Tibial nerve (tissue), 4 donors: ENCODE results near the gene THEM5. TPM values are rescaled to one million over a fixed set of nuclear protein-coding genes. Genes with fewer than 3 reads are reported as not detected.
"Not testable (repeated sequence)": the region's sequence is repeated elsewhere in the genome, so short reads cannot be mapped to it uniquely, and the experiment has no call there.

Source experiments
- DNase-seq, 2 donors: peaks; one replicate each; pipeline ENCODE4 v3.0.0-alpha.2; 2019; ENCODE audit warnings: low spot score in 2 of 2
- H3K27ac ChIP-seq, 4 donors: fragments of 200-600 bp; sonication (generic) in 3 of 4; one replicate each; pipeline ENCODE4 v1.5.1; 2017 to 2019; ENCODE audit warnings: mild to moderate bottlenecking in 1 of 4
- H3K27me3 ChIP-seq, 2 donors: fragments of 200-600 bp; sonication (generic) in 1 of 2; one replicate each; pipeline versions ENCODE4 v1.5.1 to v1.6.0; 2017 to 2019
- H3K36me3 ChIP-seq, 3 donors: fragments of 200-600 bp; sonication (generic); one replicate each; pipeline ENCODE4 v1.5.1; 2018 to 2019
- H3K4me1 ChIP-seq, 4 donors: fragments of 200-600 bp; sonication (generic) in 3 of 4; one replicate each; pipeline ENCODE4 v1.5.1; 2017 to 2019
- H3K4me3 ChIP-seq, 4 donors: fragments of 200-600 bp; sonication (generic) in 3 of 4; one replicate each; pipeline ENCODE4 v1.5.1; 2017 to 2019; ENCODE audit warnings: mild to moderate bottlenecking in 1 of 4, moderate library complexity in 1 of 4
- H3K9me3 ChIP-seq, 4 donors: fragments of 200-600 bp; sonication (generic) in 3 of 4; one replicate each; pipeline ENCODE4 v1.5.1; 2017 to 2019
- CTCF ChIP-seq, 5 experiments: fragments of 200-600 bp in 3 of 5; fragments of 450-650 bp in 2 of 5; sonication (generic) in 3 of 5; IDR thresholded peaks; one replicate each; pipeline ENCODE4 v1.5.1; 2016 to 2019; ENCODE audit warnings: antibody characterized with exemption in 5 of 5, mild to moderate bottlenecking in 3 of 5, moderate library complexity in 2 of 5
- EP300 ChIP-seq, 2 donors: sonication (generic); formaldehyde crosslinking; IDR thresholded peaks; one replicate each; pipeline ENCODE4 v1.6.1; 2017; ENCODE audit warnings: antibody characterized with exemption in 2 of 2, mild to moderate bottlenecking in 1 of 2
- POLR2A ChIP-seq, 2 donors: fragments of 450-650 bp; IDR thresholded peaks; one replicate each; pipeline ENCODE4 v1.6.1; 2017; ENCODE audit warnings: antibody characterized with exemption in 2 of 2, mild to moderate bottlenecking in 2 of 2, moderate library complexity in 2 of 2
- WGBS, 2 donors: methylation state at CpG; one replicate each; pipeline ENCODE4 v1.1.5; 2018; 5-methylcytosine and 5-hydroxymethylcytosine counted together
- total RNA-seq, 4 donors: library from RNA; depleted of rRNA; stranded (reverse); fragments of >200 nt; gene quantifications; one replicate each; pipeline ENCODE4 v1.1.0, GENCODE V29; 2016

The THEM5 gene
- total RNA-seq, 4 donors from 2014 or later = not detected

- TF ChIP-seq CTCF (IDR thresholded peaks at IDR 0.05) (no peak), EP300 (IDR thresholded peaks at IDR 0.05) (no peak), POLR2A (IDR thresholded peaks at IDR 0.05) (no peak)
- no peak overlapping the region for H3K27ac ChIP-seq
- peaks cover 0 to 42% (median 0%) of the 10 kb centered on the region in 3 donors for H3K36me3 ChIP-seq
- DNase-seq = no peak
- 89 to 93% methylated on average over 1 of the region's 1 CpG for WGBS, 2 donors
- H3K9me3 ChIP-seq = no peaks in the 10 kb centered on the region
- no peaks in the 10 kb centered on the region for H3K27me3 ChIP-seq
- H3K4me3 ChIP-seq = no peak overlapping the region
- H3K4me1 ChIP-seq = no peaks in the 10 kb centered on the region
These were observed 22.0 kb upstream of the THEM5 start for GRCh38 chr1:151875419-151876097.

DNA sequence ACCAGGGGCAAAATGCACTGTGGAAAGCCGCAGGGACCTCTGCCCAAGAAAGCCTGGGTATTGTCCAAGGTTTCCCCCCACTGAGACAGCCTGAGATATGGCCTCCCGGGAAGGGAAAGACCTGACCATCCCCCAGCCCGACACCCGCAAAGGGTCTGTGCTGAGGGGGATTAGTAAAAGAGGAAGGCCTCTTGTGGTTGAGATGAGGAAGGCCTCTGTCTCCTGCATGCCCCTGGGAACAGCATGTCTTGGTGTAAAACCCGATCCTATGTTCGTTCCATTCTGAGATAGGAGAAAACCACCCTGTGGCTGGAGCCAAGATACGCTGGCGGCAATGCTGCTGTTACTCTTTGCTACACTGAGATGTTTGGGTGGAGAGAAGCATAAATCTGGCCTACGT is 19.3 kb upstream of the THEM5 start:
- not testable (repeated sequence) for H3K9me3 ChIP-seq, H3K27me3 ChIP-seq, DNase-seq, H3K27ac ChIP-seq, H3K4me3 ChIP-seq, H3K4me1 ChIP-seq
- H3K36me3 ChIP-seq = peaks cover 0 to 29% (median 0%) of the 10 kb centered on the region in 3 donors
- WGBS, 2 donors = 70% methylated on average over 9 of the region's 9 CpGs

DNA sequence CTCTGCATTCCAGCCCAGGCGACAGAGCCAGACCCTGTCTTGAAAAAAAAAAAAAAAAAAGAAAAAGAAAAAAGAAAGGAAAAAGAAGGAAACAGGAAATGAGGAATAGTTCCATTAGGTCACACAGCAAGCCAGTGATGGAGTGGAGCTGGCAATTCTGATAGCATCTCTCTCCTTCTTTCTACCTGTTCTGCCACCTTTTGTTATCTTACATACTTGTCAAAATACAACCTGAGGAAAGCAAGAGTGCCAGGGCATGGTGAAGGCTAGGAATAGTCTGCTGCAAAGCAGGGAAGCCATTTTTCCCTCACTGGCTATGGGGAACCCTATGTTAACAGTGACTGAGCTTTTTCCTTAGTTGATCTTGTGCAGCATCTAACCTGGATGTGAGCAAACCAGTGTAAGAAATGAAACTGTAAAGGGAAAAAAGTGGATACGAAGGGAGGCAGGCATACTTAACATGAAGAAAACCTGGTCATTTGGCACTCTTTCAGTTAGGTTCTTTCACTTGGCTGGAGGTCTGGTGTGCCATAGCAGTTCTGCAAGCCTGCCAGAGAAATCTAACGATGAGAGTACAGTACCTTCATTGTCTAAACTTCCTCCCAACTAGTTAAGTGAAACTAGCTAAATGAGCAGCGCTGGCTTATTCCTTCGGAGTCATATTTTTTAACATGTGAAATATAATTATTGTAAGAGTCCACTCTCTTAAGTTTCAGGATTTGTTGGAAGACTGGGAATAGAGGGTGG is 17.9 kb upstream of the THEM5 start:
- Histone ChIP-seq H3K27me3 (peaks cover 0 to 4% of the 10 kb centered on the region in 2 donors), H3K36me3 (peaks cover 0 to 24% (median 0%) of the 10 kb centered on the region in 3 donors), H3K9me3 (no peaks in the 10 kb centered on the region), H3K27ac (no peak overlapping the region), H3K4me1 (peaks cover 0 to 8% (median 3%) of the 10 kb centered on the region in 4 donors), H3K4me3 (no peak overlapping the region)
- TF ChIP-seq POLR2A (IDR thresholded peaks at IDR 0.05) = no peak
- TF ChIP-seq EP300 (IDR thresholded peaks at IDR 0.05) = no peak
- TF ChIP-seq CTCF (IDR thresholded peaks at IDR 0.05) = no peak
- DNase-seq = no peak
- 40 to 55% methylated on average over 5 of the region's 5 CpGs for WGBS, 2 donors

DNA sequence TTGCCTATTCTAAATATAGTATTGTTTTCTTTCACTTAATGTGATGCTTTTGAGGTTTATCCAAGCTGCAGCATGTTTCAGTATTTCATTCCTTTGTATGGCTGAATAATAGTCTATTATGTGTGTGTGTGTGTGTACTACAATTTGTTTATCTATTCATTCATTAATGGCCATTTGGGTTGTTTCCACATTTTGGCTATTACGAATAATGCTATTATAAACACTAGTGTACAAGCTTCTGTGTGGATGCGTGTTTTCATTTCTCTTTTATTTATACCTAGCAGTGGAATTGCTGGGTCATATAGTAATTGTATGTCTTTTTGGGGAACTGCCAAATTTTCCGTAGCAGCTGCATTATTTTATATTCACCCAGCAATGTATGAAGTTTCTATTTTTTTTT is 15.0 kb upstream of the THEM5 start:
- no peak overlapping the region for H3K27ac ChIP-seq
- H3K27me3 ChIP-seq = peaks cover 0 to 4% of the 10 kb centered on the region in 2 donors
- no peak overlapping the region for H3K4me3 ChIP-seq
- 10 to 13% methylated on average over 3 of the region's 3 CpGs for WGBS, 2 donors
- no peak for DNase-seq
- H3K4me1 ChIP-seq = peaks cover 0 to 8% (median 3%) of the 10 kb centered on the region in 4 donors
- TF ChIP-seq EP300 (IDR thresholded peaks at IDR 0.05) = no peak
- no peak for TF ChIP-seq POLR2A (IDR thresholded peaks at IDR 0.05)
- TF ChIP-seq CTCF (IDR thresholded peaks at IDR 0.05) = no peak
- no peaks in the 10 kb centered on the region for H3K9me3 ChIP-seq
- H3K36me3 ChIP-seq = peaks cover 0 to 9% (median 0%) of the 10 kb centered on the region in 3 donors

GRCh38 chr1:151867765-151868411 is 14.4 kb upstream of the THEM5 start:
- H3K4me3 ChIP-seq = no peak overlapping the region
- peaks cover 0 to 8% (median 3%) of the 10 kb centered on the region in 4 donors for H3K4me1 ChIP-seq
- DNase-seq = no peak
- H3K9me3 ChIP-seq = no peaks in the 10 kb centered on the region
- 67% methylated on average over 7 of the region's 7 CpGs for WGBS, 2 donors
- H3K27me3 ChIP-seq = peaks cover 0 to 4% of the 10 kb centered on the region in 2 donors
- TF ChIP-seq POLR2A (IDR thresholded peaks at IDR 0.05) = no peak
- no peak for TF ChIP-seq EP300 (IDR thresholded peaks at IDR 0.05)
- no peak for TF ChIP-seq CTCF (IDR thresholded peaks at IDR 0.05)
- peaks cover 0 to 4% (median 0%) of the 10 kb centered on the region in 3 donors for H3K36me3 ChIP-seq
- H3K27ac ChIP-seq = no peak overlapping the region
